ENCODE results near the gene F7. TPM values are rescaled to one million over a fixed set of nuclear protein-coding genes. Genes with fewer than 3 reads are reported as not detected.

Gene F7
- total RNA-seq, 1 experiment from 2014 or later = 0.26 TPM

- H3K27ac Mint-ChIP-seq = no peak overlapping the region
- CTCF ChIA-PET = no interaction called here
- H3K4me1 Mint-ChIP-seq = peaks cover 28% of the 10 kb centered on the region
Measured at GRCh38 chr13:113155201-113155600, 49.6 kb downstream of the F7 start.

GRCh38 chr13:113155982-113156655 lies 50.5 kb downstream of the F7 start:
- DNase-seq (ENCODE audit: low spot score) = no peak
- CTCF ChIA-PET = interaction anchor here (1.3 kb wide), 1 partner anchor 295 kb away, joined by 3 read pairs; no protein-coding TSS in a partner anchor
- no peaks in the 10 kb centered on the region for H3K36me3 Mint-ChIP-seq

More at GRCh38 chr13:113155201-113155600, 49.6 kb downstream of the F7 start:
- H3K36me3 Mint-ChIP-seq = no peaks in the 10 kb centered on the region
- no peak overlapping the region for H3K4me3 Mint-ChIP-seq
- DNase-seq (ENCODE audit: low spot score) (no peak), ATAC-seq (no peak)
- peaks cover 25% of the 10 kb centered on the region for H3K27me3 Mint-ChIP-seq (ENCODE audit: low read depth)
- POLR2A ChIA-PET = no interaction called here
- TF ChIP-seq NFATC4 (CRISPR knock-in tag; IDR thresholded peaks at IDR 0.05) = no peak
- no peak for TF ChIP-seq NFYB (CRISPR knock-in tag; conservative IDR thresholded peaks at IDR 0.05; ENCODE audit: low read depth)
- TF ChIP-seq MYBL2 (CRISPR knock-in tag; IDR thresholded peaks at IDR 0.05) = no peak
- TF ChIP-seq MAX (CRISPR knock-in tag; IDR thresholded peaks at IDR 0.05) = no peak
- TF ChIP-seq NR3C1 (CRISPR knock-in tag; conservative IDR thresholded peaks at IDR 0.05; ENCODE audit: low read depth) = no peak
- TF ChIP-seq EMX1 (CRISPR knock-in tag; IDR thresholded peaks at IDR 0.05) = no peak
- TF ChIP-seq HMGXB4 (CRISPR knock-in tag; IDR thresholded peaks at IDR 0.05) = no peak
- TF ChIP-seq ZNF138 (CRISPR knock-in tag; conservative IDR thresholded peaks at IDR 0.05) = no peak
- TF ChIP-seq SOX15 (CRISPR knock-in tag; IDR thresholded peaks at IDR 0.05) = no peak
- no peak for TF ChIP-seq AR (CRISPR knock-in tag; IDR thresholded peaks at IDR 0.05)
- no peak for TF ChIP-seq ESRRA (CRISPR knock-in tag; IDR thresholded peaks at IDR 0.05; ENCODE audit: borderline replicate concordance)
- no peak for TF ChIP-seq CREM (CRISPR knock-in tag; IDR thresholded peaks at IDR 0.05)
- no peak for TF ChIP-seq GTF2I (CRISPR knock-in tag; conservative IDR thresholded peaks at IDR 0.05)
- no peak for TF ChIP-seq JAZF1 (CRISPR knock-in tag; IDR thresholded peaks at IDR 0.05)
- TF ChIP-seq ATF1 (CRISPR knock-in tag; IDR thresholded peaks at IDR 0.05) = no peak
- TF ChIP-seq CTCF (IDR thresholded peaks at IDR 0.05) = no peak
- no peak for TF ChIP-seq TP53 (CRISPR knock-in tag; IDR thresholded peaks at IDR 0.05)
- TF ChIP-seq OVOL2 (CRISPR knock-in tag; IDR thresholded peaks at IDR 0.05; ENCODE audit: borderline replicate concordance) = no peak
- H3K9me3 Mint-ChIP-seq = peaks cover 12% of the 10 kb centered on the region

More at GRCh38 chr13:113155982-113156655, 50.5 kb downstream of the F7 start:
- H3K4me3 Mint-ChIP-seq = no peak overlapping the region
- ATAC-seq = no peak
- TF ChIP-seq HMGXB4 (CRISPR knock-in tag; IDR thresholded peaks at IDR 0.05) = no peak
- no peak for TF ChIP-seq CBFB (CRISPR knock-in tag; IDR thresholded peaks at IDR 0.05; ENCODE audit: low read depth)
- TF ChIP-seq MXD4 (CRISPR knock-in tag; IDR thresholded peaks at IDR 0.05; ENCODE audit: borderline replicate concordance) = no peak
- no peak for TF ChIP-seq FOXK1 (CRISPR knock-in tag; IDR thresholded peaks at IDR 0.05)
- H3K9me3 Mint-ChIP-seq = peaks cover 12% of the 10 kb centered on the region
- peaks cover 21% of the 10 kb centered on the region for H3K27me3 Mint-ChIP-seq (ENCODE audit: low read depth)
- H3K27ac Mint-ChIP-seq = no peak overlapping the region
- H3K4me1 Mint-ChIP-seq = peaks cover 29% of the 10 kb centered on the region
- POLR2A ChIA-PET = no interaction called here

Data from WTC11 (cell line).